ENCODE data around the gene KMT5B.

KMT5B gene

DNA sequence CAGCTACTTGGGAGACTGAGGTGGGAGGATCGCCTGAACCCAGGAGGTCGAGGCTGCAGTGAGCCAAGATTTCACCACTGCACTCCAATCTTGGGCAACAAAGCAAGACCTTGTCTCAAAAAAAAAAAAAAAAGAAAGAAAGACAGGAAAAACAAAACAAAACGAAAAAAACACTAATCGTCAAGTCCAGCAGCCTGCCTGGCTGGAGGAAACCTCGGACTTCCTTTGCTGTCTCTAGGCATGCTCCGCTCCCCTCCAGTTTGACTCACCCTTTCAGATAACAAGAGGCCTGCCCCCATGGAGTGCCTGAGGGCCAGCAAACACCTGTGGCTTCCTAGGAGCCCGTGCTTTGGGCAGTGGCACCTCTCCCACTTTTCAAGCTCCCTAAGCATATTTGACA lies 63.1 kb downstream of the KMT5B start (continued):
- TF ChIP-seq ZNF639 (tag by site-specific recombination; IDR thresholded peaks at IDR 0.05) (no peak), SCRT1 (tag by site-specific recombination; IDR thresholded peaks at IDR 0.05; ENCODE audit: borderline replicate concordance) (peak; percentile 26; the same call in 1 of the 2 replicates), SCRT2 (tag by site-specific recombination; IDR thresholded peaks at IDR 0.05) (peak; percentile 76; the same call in 1 of the 2 replicates), KLF8 (tag by site-specific recombination; IDR thresholded peaks at IDR 0.05) (no peak)

DNA sequence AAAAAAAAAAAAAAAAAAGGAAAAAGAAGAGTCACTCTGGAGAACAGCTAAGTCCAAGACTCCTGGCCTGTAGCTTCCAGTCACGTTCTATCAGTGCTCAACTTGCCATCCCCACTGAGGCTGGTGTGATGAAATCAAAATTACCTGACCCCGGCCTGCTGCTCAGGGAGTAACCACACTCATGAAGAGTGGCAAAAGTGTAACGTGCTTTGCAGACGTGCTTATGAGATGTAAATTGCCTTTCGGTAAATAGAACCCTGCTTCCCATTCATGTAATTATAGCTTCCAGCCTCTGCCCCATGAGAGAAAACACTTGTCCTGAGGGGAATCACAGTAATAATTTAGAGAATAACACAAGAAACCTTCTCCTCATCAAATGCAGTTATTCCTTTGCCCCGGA lies 63.7 kb downstream of the KMT5B start:
- CTCF ChIA-PET = no interaction called here
- peak; percentile 81 for TF ChIP-seq SP7 (tag by site-specific recombination; IDR thresholded peaks at IDR 0.05)
- no peak for TF ChIP-seq ZBTB1 (tag by site-specific recombination; IDR thresholded peaks at IDR 0.05)
- Histone ChIP-seq H3K4me3 (ENCODE audit: low read depth, low read length) (no peak overlapping the region), H3K4me1 (ENCODE audit: control insufficient read depth, insufficient read depth, low read length) (no peaks in the 10 kb centered on the region), H3K36me3 (ENCODE audit: control insufficient read depth in 2 of 2, insufficient read depth in 1 of 2, low read length in 2 of 2) (no peaks in the 10 kb centered on the region), H3K27ac (ENCODE audit: extremely low read depth, low read depth, low read length) (no peak overlapping the region), H3K9me3 (ENCODE audit: control insufficient read depth, insufficient read depth, low read depth, low read length) (no peaks in the 10 kb centered on the region)
- POLR2A ChIA-PET = interaction anchor here (0.5 to 0.7 kb wide), 2 partner anchors 16 to 62 kb away, joined by 3 read pairs; no protein-coding TSS in a partner anchor

DNA sequence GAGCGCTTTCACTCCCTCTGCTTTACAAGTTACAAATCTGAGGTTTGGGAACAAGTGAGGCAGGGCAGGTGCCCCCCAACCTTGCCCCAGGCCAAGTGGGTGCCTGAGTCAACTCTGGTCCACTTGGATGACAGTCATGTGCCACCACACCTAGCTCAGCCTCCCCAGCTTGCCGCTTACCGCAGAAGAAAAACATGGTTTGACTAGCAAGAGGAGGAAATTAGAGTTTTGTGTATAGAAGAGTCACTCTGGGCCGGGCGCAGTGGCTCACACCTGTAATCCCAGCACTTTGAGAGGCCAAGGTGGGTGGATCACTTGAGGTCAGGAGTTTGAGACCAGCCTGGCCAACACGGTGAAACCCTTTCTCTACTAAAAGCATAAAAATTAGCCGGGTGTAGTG lies 64.2 kb downstream of the KMT5B start:
- ChIA-PET POLR2A (interaction anchor here (0.6 kb wide), 1 partner anchor 61 kb away, joined by 7 read pairs; no protein-coding TSS in a partner anchor), CTCF (no interaction called here)
- TF ChIP-seq ZBTB6 (tag by site-specific recombination; IDR thresholded peaks at IDR 0.05) = no peak
- no peak for TF ChIP-seq ZNF23 (tag by site-specific recombination; IDR thresholded peaks at IDR 0.05; ENCODE audit: borderline replicate concordance)
- TF ChIP-seq SP7 (tag by site-specific recombination; IDR thresholded peaks at IDR 0.05) = no peak
- TF ChIP-seq ZNF324 (tag by site-specific recombination; IDR thresholded peaks at IDR 0.05) = no peak
- TF ChIP-seq ZNF76 (tag by site-specific recombination; IDR thresholded peaks at IDR 0.05; ENCODE audit: borderline replicate concordance, low read depth) = no peak
- TF ChIP-seq ZNF664 (tag by site-specific recombination; IDR thresholded peaks at IDR 0.05) = no peak
- TF ChIP-seq, protein P1, sequence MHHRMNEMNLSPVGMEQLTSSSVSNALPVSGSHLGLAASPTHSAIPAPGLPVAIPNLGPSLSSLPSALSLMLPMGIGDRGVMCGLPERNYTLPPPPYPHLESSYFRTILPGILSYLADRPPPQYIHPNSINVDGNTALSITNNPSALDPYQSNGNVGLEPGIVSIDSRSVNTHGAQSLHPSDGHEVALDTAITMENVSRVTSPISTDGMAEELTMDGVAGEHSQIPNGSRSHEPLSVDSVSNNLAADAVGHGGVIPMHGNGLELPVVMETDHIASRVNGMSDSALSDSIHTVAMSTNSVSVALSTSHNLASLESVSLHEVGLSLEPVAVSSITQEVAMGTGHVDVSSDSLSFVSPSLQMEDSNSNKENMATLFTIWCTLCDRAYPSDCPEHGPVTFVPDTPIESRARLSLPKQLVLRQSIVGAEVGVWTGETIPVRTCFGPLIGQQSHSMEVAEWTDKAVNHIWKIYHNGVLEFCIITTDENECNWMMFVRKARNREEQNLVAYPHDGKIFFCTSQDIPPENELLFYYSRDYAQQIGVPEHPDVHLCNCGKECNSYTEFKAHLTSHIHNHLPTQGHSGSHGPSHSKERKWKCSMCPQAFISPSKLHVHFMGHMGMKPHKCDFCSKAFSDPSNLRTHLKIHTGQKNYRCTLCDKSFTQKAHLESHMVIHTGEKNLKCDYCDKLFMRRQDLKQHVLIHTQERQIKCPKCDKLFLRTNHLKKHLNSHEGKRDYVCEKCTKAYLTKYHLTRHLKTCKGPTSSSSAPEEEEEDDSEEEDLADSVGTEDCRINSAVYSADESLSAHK (tag by site-specific recombination; IDR thresholded peaks at IDR 0.05) = no peak

DNA sequence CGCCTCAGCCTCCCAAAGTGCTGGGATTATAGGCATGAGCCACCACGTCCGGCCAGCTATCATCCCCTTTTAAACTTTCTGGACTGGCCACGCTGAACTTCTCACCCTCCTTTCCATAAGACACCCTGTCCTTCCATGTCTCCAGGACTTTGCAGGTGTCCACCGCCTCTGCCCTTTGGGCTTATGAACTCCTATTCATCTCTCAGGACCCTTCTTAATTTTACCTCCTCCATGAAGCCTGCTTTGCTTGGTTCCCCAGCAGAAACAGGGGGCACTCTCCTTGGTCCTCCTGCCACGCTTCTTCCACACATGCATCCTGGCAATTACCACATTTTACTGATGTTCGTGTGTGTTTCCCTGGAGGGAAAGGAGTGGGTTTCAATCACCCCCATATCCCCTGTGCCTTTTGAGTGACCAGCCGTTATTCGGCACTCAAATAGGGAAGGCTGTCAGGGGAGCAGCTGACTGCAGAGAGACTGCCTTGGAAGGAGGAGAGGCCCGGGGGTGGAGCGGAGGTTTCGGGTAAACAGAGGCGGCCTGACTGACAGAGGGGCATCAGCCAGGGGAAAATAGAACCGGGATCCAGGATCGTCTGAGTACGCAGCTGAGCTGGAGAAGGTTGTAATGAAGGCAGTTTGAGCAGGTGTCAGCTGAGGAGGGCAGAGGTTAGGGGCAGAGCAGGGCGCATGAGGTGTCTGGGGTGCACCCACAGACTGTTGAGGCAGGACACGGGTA lies 64.9 kb downstream of the KMT5B start:
- no peaks in the 10 kb centered on the region for H3K9me3 ChIP-seq (ENCODE audit: control insufficient read depth, insufficient read depth, low read depth, low read length)
- no peaks in the 10 kb centered on the region for H3K36me3 ChIP-seq (ENCODE audit: control insufficient read depth in 2 of 2, insufficient read depth in 1 of 2, low read length in 2 of 2)
- ChIA-PET POLR2A (interaction anchor here (0.6 kb wide), 1 partner anchor 61 kb away, joined by 7 read pairs; no protein-coding TSS in a partner anchor), CTCF (no interaction called here)
- H3K4me1 ChIP-seq (ENCODE audit: control insufficient read depth, insufficient read depth, low read length) = no peaks in the 10 kb centered on the region
- no peak overlapping the region for H3K4me3 ChIP-seq (ENCODE audit: low read depth, low read length)
- H3K27ac ChIP-seq (ENCODE audit: extremely low read depth, low read depth, low read length) = no peak overlapping the region
- TF ChIP-seq KLF16 (tag by site-specific recombination; IDR thresholded peaks at IDR 0.05) (no peak), ZFP3 (tag by site-specific recombination; IDR thresholded peaks at IDR 0.05; ENCODE audit: low read depth) (peak; percentile 58; the same call in 1 of the 2 replicates), KLF7 (tag by site-specific recombination; IDR thresholded peaks at IDR 0.05; ENCODE audit: borderline replicate concordance) (no peak), ZNF600 (tag by site-specific recombination; IDR thresholded peaks at IDR 0.05) (no peak), ZNF311 (tag by site-specific recombination; IDR thresholded peaks at IDR 0.05; ENCODE audit: borderline replicate concordance) (no peak)

More for the DNA sequence above, 64.2 kb downstream of the KMT5B start:
- no peaks in the 10 kb centered on the region for H3K36me3 ChIP-seq (ENCODE audit: control insufficient read depth in 2 of 2, insufficient read depth in 1 of 2, low read length in 2 of 2)
- H3K27ac ChIP-seq (ENCODE audit: extremely low read depth, low read depth, low read length) = no peak overlapping the region
- H3K4me1 ChIP-seq (ENCODE audit: control insufficient read depth, insufficient read depth, low read length) = no peaks in the 10 kb centered on the region
- no peaks in the 10 kb centered on the region for H3K9me3 ChIP-seq (ENCODE audit: control insufficient read depth, insufficient read depth, low read depth, low read length)
- H3K4me3 ChIP-seq (ENCODE audit: low read depth, low read length) = no peak overlapping the region

Data from HEK293 (cell line).